Measurements from ENCODE around the gene EGFLAM.
A peak's percentile ranks its signal among the peaks of the same experiment; 100 is the strongest.

The EGFLAM gene

DNA sequence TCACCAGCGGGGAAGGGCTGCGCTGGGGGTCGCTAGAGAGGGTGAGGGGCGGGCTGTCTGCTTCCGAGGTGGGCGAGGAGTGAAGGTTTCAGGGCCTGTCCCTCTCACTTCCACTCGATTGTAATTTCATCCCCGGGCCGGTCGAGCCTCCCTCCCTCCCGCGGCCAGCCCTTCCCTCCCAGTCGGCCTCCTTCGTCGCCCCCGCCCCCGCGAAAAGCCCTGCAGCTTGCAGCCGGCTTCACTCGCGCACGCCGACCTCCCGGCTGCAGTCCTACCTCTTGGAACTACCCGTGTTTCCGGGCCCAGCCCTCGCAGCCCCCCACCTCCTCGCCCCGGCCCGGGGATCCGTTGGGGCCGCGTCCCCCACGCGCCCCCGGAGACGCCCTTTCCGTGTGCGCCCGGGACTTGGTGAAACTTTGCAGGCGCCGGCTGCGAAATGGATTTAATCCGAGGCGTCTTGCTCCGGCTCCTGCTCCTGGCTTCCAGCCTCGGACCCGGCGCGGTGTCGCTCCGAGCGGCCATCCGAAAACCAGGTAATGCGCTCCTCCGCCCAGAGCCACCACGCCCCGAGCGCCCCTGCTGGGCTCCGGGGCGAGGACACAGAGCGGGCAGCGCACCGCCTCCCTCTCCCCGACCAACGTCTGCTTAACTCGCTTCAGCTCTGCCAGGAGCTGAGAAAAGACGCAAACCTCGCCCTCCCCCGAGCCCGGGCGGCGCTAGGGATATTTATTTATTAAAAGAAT lies at the start of gene EGFLAM:
EGFLAM (plus strand) TSS at position 241 of the 743 bp plus-strand sequence; CDS start at position 437, 196 bp downstream.
- no peak for DNase-seq

- peak; percentile 52 for DNase-seq
These were observed 49.5 kb upstream of the EGFLAM start for GRCh38 chr5:38208782-38209378.

DNA sequence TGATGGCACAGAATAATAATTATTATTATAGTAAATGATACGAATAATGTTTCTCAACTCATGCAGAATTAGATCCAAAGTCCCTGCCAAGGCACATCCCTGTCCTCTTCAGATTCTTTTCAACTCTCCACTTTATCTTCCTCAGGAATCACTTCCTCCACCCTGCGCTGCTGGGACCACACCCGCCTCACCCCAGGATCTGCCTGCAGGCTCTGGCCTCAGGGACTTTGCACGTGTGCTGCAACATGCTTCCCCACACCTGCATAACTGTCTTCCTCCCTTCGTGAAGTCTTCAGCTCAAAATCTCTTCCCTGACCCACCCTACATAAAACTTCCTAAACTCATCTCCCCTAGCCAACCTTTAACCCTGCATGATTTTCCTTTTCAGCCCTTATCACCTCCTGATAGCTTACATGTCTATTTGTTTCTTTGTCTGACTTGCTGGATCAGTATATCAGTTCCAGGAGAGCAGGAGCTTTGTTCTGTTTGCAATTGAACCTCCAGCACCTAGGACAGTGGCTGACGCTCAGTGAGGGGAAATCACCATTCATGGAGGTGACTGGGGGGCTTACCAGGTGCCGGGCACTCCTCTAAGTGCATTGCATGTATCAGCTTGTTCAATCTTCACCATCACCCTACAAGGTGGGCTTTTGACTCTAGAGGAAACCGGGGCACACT lies 47.5 kb upstream of the EGFLAM start:
- DNase-seq = no peak

DNA sequence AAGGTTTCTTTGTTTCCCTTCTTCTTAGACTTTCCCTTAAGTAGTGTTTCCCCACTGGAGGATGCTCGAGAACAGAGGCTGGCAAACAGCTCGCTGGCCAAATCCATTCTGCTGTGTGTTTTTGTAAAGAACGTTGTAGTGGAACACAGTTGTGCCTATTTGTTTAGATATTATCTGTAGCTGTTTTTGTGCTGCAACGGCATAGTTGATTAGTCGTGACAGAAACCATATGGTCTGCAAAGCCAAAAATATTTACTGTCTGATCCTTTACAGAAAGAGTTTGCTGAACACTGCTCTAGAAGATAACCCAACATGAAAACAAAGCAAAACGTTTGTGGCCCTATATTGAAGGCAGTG lies 47.0 kb upstream of the EGFLAM start:
- DNase-seq = no peak

GRCh38 chr5:38212307-38212706 lies 46.1 kb upstream of the EGFLAM start:
- DNase-seq = no peak

- DNase-seq = no peak
These were observed 32.3 kb upstream of the EGFLAM start for GRCh38 chr5:38226091-38226490.

- DNase-seq = no peak
These were observed 29.4 kb upstream of the EGFLAM start for GRCh38 chr5:38228914-38229313.

DNA sequence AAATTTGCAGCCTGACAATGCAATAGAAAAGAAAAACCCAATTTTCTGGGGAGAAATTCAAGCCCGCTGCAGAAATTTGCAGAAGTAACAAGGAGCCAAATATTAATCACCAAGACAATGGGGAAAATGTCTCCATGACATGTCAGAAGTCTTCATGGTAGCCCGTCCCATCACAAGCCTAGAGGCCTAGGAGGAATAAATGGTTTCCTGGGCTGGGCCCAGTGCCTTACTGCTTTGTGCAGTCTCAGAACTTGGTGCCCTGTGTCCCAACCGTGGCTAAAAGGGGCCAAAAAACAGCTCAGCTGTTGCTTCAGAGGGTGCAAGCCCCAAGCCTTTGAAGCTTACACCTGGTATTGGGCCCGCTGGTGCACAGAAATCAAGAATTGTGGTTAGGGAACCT lies 23.6 kb upstream of the EGFLAM start:
- DNase-seq = no peak

DNA sequence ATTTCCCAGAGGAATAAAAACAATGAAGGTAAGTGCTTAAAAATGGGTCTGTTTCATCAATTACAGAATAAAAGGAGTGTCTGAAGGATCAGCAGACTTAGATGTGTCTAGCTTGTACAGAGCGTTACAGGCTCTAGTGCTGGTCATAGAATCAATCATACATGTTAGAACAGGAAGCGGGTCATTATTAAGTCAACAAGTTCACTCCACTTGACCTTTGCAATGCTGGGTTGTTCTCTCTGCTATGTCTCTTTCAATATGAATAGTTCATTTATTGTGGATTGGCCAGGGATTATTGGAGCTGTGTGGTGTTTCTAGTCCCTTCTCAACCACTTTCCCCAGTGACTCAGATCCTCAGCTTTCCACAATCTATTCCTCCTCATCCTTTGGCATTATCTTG lies 20.7 kb upstream of the EGFLAM start:
- no peak for DNase-seq

DNA sequence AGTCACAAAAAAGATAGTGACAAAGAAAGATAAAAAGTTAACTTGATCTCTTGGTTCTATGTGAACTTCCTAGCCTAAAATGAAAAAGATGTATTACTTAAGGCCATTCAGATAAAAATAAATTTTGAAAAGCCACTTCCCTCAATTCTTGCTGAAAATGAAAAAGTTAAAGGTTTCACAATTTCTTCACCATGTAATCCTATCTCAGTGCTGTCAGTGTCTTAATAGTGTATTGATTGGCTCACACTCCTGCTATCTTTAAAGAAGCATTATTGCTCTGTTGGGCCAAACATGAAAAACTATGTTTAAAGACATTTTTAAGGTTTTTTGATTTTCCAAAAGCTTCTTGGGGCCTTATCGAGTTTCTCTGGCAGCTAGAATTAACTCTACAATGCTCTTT lies 18.1 kb upstream of the EGFLAM start:
- no peak for DNase-seq

DNA sequence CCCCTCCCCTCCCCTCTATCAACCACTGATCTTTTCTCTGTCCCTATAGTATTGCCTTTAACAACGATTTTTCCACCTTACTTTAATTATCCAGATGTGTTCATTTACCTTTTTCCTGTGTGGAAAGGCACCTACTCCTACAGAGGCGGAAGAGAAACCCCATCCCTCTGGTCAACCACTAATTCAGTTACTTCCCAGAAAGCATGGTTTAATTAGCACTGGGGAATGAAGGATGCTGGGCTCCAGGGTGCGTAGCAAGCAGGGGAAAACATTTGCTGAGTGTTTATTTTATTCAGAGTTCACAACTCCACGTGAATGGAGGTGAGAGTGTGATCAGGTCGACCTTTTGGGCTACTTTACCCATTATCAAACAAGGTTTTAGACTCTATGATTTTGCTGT lies 16.7 kb upstream of the EGFLAM start:
- no peak for DNase-seq

GRCh38 chr5:38245307-38245706 lies 13.1 kb upstream of the EGFLAM start:
- DNase-seq = no peak

DNA sequence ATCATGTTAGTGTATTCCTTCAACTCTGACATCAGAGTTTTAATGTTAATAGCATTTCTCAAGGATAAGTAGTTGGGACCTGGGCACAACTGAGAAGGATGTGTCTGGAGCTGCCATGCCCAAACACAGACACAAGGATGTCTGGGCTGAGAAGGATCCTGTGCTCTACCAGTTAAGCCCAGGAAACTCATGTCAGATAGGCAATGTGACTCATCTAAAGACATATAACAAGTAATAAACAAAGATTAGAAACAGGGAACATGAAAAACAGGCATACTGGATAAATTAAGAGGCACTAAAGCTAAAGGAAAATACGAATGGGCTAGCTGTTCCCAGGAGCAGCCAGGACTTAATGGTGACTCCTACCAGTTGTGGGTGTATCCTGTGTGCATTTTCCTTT lies 9.1 kb upstream of the EGFLAM start:
- no peak for DNase-seq

DNA sequence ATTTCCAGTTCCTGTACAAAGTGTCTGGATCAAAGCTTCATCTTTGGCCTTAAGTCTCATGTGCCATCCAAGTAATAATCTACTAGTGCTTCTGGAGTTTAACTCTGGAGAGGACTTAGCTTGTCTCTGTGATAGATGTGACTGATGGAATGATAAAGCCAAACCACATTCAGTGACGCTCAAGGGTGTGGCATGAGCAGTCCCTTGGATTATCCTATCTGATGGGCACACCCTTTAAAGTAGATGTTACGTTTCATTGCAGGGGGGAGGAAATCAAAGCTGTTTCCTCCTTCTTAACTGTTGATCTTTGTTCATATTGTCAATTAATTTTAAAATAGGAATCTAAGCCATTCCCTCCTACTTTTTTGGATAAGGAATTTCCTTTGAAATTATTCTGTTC lies 8.5 kb upstream of the EGFLAM start:
- no peak for DNase-seq

GRCh38 chr5:38250763-38251448 lies 7.5 kb upstream of the EGFLAM start:
- no peak for DNase-seq

DNA sequence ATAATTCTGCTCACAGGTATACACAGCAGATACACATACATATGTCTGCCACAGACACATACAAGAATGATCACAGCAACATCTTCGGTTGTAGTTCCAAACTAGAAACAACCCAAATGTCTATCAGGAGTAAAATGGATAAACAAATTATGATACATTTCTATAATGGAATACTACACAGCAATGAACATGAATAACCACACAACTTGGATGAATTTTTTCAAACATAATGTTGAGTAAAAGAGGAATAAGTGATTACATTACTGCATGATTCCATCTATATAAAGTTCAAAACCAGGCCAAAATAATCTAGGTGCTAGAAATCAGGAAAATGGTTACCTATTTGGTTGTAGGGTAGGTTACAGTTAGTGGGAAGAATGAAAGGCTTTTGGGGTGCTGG lies 4.6 kb upstream of the EGFLAM start:
- no peak for DNase-seq

- no peak for DNase-seq
These were observed 884 bp upstream of the EGFLAM start for GRCh38 chr5:38257308-38258041.

- no peak for DNase-seq
These were observed 379 bp upstream of the EGFLAM start for GRCh38 chr5:38258042-38258318.

- DNase-seq = no peak
These were observed 876 bp downstream of the EGFLAM start for GRCh38 chr5:38259062-38259808.

DNA sequence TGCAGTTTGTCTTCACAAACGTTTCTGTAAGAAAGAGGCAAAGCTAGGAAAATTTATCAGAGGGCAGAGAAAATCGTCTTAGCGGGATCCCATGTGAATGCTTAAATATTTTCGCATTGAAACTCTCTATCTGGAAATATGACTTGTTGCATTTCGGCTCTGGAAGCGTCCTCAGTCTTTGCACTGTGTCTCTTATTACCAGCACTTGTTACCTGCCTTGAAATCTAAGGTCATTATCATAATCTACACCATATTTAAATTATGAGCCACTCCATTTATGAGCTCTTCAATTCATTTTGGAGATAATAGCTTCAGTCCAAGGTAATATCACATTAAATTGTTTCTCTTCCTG lies 1.4 kb downstream of the EGFLAM start:
- DNase-seq = no peak

GRCh38 chr5:38263983-38264382 lies 5.6 kb downstream of the EGFLAM start:
- no peak for DNase-seq

GRCh38 chr5:38265546-38266179 lies 7.3 kb downstream of the EGFLAM start:
- DNase-seq = peak; percentile 42

Data from NCI-H510A treated with DMSO at 0.1 percent for 48 hours (cell line).